Stimulated activated naive CD4-positive, alpha-beta T cell treated with Interleukin-2 at 50 U/mL for 16 hours (primary cell): ENCODE measurements around the gene TMEM132D.

Experiments used
- DNase-seq: peaks from one replicate; lab custom pipeline; 2025; lab: John Stamatoyannopoulos, UW

Gene TMEM132D

DNA sequence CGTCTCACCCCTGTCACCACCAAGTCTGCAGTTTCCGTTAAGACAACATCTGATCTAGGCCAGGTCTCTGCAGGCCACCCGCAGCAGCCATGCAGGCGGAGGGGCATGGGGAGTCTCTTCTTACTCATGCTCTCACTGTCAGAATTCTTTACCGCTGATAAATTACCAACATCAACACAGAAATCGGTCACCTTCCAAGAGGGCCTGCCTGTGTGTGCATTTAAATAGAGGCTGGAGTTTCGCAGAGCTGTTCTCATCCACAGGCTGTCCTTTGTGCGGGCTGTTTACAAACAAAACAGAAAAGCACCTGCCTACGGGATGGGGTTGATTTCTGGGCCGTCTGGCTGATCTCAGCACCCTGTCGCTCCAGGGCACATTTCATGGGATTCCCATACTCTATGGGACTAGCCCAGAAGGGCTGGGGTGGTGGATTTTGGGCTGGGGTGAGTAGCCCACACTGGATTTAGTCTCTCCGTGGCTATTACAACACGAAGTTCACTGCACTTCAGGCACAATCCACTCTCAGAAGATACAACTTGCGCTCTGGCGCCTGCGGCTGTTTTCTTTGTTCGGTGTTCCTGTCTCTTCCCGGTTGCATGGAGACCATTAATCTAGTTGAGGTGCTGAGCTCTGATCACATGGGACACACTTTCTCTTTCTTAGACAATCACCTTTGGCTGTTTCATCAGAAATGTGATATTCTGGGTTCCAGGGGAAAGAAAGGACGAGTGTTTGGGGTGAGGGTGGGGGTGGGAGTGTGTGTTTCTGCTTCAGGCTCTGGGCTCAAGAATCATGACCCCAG, 719.5 kb downstream of the TMEM132D start:
- DNase-seq = no peak

DNA sequence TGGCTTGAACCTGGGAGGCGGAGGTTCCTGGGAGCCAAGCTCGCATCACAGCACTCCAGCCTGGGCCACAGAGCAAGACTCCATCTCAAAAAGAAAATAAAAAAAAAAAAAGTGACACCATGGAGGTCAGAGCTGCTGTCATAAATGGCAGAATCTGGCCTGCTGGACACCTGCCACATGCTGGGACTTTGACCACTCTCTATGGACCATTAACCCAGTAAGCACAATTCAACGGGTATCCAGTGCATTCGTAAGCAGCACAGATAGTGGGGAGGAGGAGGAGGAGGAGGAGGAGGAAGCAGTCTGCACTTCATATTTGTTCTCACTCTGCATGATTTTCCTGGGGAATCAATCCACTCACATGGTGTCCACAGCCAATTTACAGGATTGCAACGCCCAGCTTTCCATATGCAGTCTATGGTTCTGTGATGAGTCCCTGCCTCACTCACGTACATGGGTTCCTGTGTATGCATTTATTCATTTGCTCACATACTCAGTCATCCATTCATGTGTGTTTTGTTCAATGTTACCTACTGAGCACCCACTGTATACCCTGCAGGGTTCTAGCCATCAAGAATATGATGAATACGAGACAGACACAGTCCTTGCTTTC, 723.8 kb downstream of the TMEM132D start:
- DNase-seq = no peak

- no peak for DNase-seq
These were observed 733.9 kb downstream of the TMEM132D start for GRCh38 chr12:129169928-129170327.

GRCh38 chr12:129163861-129164260, 740.0 kb downstream of the TMEM132D start:
- DNase-seq = no peak

GRCh38 chr12:129163461-129163860, 740.4 kb downstream of the TMEM132D start:
- DNase-seq = no peak

- DNase-seq = no peak
These were observed 741.0 kb downstream of the TMEM132D start for GRCh38 chr12:129162805-129163204.

DNA sequence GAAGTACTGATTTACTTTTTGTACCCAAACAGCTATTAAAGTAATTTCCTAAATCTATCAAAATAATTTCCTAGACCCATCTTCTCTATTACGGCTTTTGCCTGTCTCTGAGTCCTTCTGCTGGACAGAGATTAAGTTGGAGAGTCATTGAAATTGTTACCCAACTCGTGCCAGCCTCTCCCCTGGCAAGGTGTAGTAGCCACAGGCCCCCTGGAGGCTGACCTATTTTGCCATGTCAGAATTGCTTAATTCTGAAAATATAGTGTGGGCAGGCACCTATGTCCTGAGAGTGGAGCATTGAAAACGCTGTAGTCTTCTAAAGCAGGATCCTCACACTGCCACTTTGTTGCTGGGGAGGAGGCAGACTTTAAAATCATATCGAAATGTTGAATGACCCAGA, 742.3 kb downstream of the TMEM132D start:
- DNase-seq = no peak

DNA sequence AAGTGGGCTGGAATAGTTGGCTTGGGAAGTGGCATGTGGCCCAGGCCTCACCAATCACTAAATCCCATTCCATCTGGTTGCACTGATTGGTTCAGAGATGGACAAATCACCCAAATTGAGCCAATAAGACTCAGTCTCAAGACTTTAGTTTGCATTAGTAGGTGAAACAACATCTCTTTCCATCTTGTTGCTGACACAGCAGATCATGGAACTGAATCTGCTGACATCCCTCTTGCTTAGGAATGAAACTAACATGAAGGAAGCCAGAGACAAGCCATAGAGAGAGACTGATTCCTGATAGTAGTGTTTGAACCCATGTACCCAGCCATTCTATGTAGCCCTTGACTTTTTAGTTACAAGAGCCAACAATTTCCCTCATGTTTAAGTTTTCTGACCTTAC, 743.5 kb downstream of the TMEM132D start:
- no peak for DNase-seq

DNA sequence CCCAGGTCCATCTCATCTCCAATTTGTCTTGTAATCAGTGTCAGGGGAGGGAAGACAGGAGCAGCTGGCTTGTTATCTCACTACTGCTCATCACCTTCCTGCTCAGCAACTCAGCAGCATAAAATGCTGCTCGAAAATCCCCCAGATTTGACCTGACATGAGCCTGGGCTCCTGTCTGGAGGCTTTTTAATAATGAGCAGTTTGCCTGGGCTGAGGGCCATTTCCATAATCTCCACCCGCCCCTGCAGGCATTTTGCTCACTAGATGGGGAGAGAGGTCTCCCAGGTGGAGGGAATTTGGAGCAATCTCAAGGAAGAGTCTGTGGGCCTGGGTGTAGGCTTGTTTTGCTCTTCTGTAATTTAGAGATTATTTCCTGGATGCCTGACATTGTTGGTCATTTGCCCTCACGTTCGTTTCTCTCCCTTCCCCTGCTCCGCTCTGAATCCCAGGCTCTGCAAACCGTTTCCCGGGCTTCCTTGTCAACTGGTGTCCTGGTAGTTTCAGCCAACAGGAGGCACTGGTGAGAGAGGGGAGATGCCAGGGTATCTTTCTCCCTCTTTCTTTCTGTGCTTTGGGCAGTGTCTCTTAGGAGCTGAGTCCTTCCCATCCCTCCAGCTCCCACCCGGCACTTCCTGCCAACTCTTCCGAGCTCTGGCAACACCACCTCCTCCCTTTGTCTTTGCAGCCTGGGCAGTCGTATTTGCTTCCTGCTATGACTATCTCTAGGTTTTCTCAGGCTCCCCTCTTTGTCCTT, 751.3 kb downstream of the TMEM132D start:
- DNase-seq = no peak

DNA sequence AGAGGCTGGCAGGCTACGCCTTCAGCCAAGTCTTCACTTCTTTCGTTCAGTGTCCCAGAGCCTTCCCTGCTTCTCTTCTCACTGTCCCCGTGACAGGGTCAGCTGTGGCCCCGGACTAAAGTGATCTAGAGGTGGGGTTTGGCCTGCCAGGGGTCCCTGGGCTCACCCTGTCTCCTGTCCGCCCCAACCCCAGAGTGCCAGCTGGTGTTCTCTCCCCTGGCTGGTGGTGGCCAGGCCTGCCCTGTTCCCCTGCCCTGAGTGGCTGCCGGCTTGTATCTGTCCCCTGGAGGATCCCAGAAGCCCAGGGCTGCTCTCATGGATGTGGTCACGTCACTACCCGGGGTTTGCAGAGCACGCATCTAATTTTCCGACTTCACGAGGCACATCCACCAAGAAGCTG, 753.1 kb downstream of the TMEM132D start:
- no peak for DNase-seq

- no peak for DNase-seq
These were observed 758.4 kb downstream of the TMEM132D start for GRCh38 chr12:129145381-129145780.

DNA sequence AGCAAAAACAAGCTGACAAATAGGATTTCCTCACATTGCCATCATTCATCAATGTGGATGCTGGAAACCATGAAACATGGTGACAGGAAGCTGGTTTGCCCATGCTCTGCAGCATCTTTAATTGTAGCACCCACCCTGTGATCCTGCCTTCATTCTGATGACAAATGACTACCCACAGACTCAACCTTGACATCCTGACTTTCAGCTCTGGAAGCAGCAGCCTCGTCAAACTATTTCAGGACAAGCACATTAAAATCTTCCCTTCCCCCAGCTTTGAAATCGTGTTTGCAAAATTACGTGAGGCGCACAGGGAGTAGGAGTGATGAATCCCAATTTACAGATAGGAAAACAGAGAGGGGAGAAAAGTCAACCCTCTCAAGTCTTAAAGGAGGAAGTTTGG, 765.0 kb downstream of the TMEM132D start:
- no peak for DNase-seq

- DNase-seq = no peak
These were observed 767.0 kb downstream of the TMEM132D start for GRCh38 chr12:129136694-129137325.

- DNase-seq = no peak
These were observed 776.1 kb downstream of the TMEM132D start for GRCh38 chr12:129127771-129128170.

DNA sequence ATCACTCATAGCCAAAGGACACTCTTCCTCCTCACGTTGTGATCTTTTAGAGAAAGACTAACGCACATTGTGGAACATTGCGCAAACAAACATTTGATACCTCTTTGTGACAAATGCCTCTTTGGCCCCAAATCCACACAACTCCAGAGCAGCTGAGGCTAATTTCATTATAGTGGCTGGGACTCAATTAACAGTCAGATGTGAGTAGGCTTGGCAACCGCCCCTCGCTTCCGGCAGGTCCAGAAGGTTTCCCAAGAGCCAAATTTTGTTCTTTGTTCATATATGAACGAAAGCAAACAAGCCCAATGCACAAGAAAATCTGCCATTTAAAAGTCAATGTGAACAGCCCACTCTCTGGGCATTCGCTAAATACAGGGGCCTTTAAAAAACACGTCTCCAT, 776.6 kb downstream of the TMEM132D start:
- no peak for DNase-seq

GRCh38 chr12:129119537-129119936, 784.3 kb downstream of the TMEM132D start:
- no peak for DNase-seq

DNA sequence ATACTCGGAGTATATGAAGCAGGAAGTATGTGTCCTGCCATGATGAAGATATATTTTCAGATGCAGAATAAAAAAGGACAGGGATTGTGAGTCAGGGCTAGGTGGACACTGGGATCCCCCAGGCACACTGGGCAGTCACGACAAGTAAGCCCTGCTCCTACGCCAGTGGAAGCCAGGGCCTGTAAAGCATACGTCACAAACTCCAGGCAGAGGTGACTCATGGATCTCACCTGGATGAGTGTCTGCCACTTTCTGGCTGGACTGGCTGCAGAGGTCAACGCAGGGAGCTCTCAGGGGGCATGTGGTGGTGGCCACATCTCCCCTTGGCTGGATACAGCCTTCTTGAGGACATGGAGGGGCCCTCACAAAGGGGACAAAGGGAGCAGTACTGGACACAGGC, 788.3 kb downstream of the TMEM132D start:
- DNase-seq = no peak

DNA sequence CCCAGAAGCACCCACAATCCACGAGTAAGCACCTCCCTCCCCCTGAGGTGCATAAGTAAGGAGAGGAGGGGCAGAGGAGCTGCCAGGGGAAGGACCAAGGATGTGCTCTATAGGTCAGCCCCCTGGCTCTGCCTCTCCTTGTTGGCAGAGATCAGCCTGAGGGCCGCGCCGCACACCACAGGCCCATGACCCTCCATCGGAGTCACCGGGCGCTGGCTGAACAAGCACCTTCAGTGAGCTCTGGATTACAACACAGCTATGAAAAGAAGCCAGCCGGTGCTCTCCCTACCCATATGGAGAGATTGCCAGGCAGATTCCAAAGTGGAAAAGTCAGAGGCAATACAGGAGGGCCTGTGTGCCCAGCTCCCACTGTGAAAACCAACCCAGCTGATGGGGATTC, 793.2 kb downstream of the TMEM132D start:
- DNase-seq = no peak

GRCh38 chr12:129109174-129110001, 794.4 kb downstream of the TMEM132D start:
- DNase-seq = no peak

DNA sequence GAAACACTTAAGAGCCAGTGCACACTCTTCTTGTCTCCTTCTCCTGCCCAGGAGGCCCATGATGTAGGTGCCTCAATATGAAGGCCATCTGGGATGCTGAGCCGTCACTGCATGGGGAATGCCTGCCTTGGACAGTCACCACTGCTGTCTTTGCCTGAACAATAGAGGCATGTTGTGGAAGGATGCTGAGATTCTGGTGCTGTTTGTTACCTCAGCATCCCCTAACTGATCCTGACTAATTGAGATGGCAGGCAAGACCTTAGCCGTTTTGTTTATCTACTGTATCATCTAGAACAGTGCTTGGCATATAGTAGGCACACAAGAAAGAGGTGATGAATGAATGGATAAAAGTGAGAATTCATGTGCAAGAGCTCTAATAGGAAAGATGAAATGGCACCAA, 797.1 kb downstream of the TMEM132D start:
- DNase-seq = no peak

DNA sequence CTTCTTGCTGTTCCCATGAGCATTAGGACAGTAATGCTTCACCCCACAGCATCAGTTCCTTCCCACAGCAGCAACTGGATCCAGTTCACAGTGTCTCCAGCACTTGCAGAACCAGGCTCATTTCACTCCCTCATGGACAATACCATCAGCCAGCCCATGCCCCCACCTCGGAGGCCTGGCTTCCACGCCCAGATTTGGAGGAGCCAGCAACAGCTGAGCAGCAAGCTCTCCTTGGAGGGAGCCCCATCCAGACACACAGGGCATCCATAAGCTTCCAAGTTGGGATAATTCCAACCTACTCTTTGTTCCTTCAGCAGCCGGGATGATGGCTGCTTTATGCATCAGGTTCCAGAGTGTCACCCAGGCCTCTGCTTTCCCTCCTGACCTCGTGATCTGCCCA, 800.6 kb downstream of the TMEM132D start:
- no peak for DNase-seq

- no peak for DNase-seq
These were observed 801.6 kb downstream of the TMEM132D start for GRCh38 chr12:129102233-129102632.
